ENCODE measurements around the gene RTN4IP1.

The RTN4IP1 gene

GRCh38 chr6:106586815-106587415 is 42.4 kb downstream of the RTN4IP1 start:
- in situ Hi-C loops (cut with MboI; ENCODE audit: low sequenced_read_pairs) = no loop called here

- in situ Hi-C loops (cut with MboI; ENCODE audit: low sequenced_read_pairs) = no loop called here
These were observed 47.8 kb downstream of the RTN4IP1 start for GRCh38 chr6:106581468-106581867.

GRCh38 chr6:106579281-106579680 is 50.0 kb downstream of the RTN4IP1 start:
- in situ Hi-C loops (cut with MboI; ENCODE audit: low sequenced_read_pairs) = no loop called here

GRCh38 chr6:106574741-106575458 is 54.4 kb downstream of the RTN4IP1 start:
- in situ Hi-C loops (cut with MboI; ENCODE audit: low sequenced_read_pairs) = loop anchor here (25.0 kb wide), 2 partner anchors 238 to 412 kb away; partner anchors contain the start of gene ATG5

- in situ Hi-C loops (cut with MboI; ENCODE audit: low sequenced_read_pairs) = loop anchor here (25.0 kb wide), 2 partner anchors 236 to 414 kb away; partner anchors contain the start of gene ATG5
These were observed 56.3 kb downstream of the RTN4IP1 start for GRCh38 chr6:106572875-106573585.

- in situ Hi-C loops (cut with MboI; ENCODE audit: low sequenced_read_pairs) = loop anchor here (25.0 kb wide), 2 partner anchors 235 to 415 kb away; partner anchors contain the start of gene ATG5
These were observed 56.9 kb downstream of the RTN4IP1 start for GRCh38 chr6:106572436-106572835.

- in situ Hi-C loops (cut with MboI; ENCODE audit: low sequenced_read_pairs) = loop anchor here (5.0 to 25.0 kb wide), 3 partner anchors 122 to 418 kb away; partner anchors contain the start of gene ATG5
These were observed 59.9 kb downstream of the RTN4IP1 start for GRCh38 chr6:106569428-106569827.

- in situ Hi-C loops (cut with MboI; ENCODE audit: low sequenced_read_pairs) = loop anchor here (5.0 to 25.0 kb wide), 3 partner anchors 121 to 419 kb away; partner anchors contain the start of gene ATG5
These were observed 60.8 kb downstream of the RTN4IP1 start for GRCh38 chr6:106568530-106568929.

- in situ Hi-C loops (cut with MboI; ENCODE audit: low sequenced_read_pairs) = loop anchor here (25.0 kb wide), 2 partner anchors 227 to 423 kb away; partner anchors contain the start of gene ATG5
These were observed 64.8 kb downstream of the RTN4IP1 start for GRCh38 chr6:106564476-106564875.

- in situ Hi-C loops (cut with MboI; ENCODE audit: low sequenced_read_pairs) = loop anchor here (25.0 kb wide), 2 partner anchors 226 to 424 kb away; partner anchors contain the start of gene ATG5
These were observed 65.7 kb downstream of the RTN4IP1 start for GRCh38 chr6:106563614-106564013.

GRCh38 chr6:106561686-106562405 is 67.5 kb downstream of the RTN4IP1 start:
- in situ Hi-C loops (cut with MboI; ENCODE audit: low sequenced_read_pairs) = loop anchor here (25.0 kb wide), 2 partner anchors 225 to 425 kb away; partner anchors contain the start of gene ATG5

- in situ Hi-C loops (cut with MboI; ENCODE audit: low sequenced_read_pairs) = loop anchor here (25.0 kb wide), 2 partner anchors 224 to 426 kb away; partner anchors contain the start of gene ATG5
These were observed 68.2 kb downstream of the RTN4IP1 start for GRCh38 chr6:106560996-106561685.

- in situ Hi-C loops (cut with MboI; ENCODE audit: low sequenced_read_pairs) = loop anchor here (25.0 kb wide), 2 partner anchors 222 to 428 kb away; partner anchors contain the start of gene ATG5
These were observed 69.6 kb downstream of the RTN4IP1 start for GRCh38 chr6:106559659-106560058.

GRCh38 chr6:106558364-106558763 is 70.9 kb downstream of the RTN4IP1 start:
- in situ Hi-C loops (cut with MboI; ENCODE audit: low sequenced_read_pairs) = loop anchor here (25.0 kb wide), 2 partner anchors 221 to 429 kb away; partner anchors contain the start of gene ATG5

- in situ Hi-C loops (cut with MboI; ENCODE audit: low sequenced_read_pairs) = loop anchor here (25.0 kb wide), 2 partner anchors 221 to 429 kb away; partner anchors contain the start of gene ATG5
These were observed 71.5 kb downstream of the RTN4IP1 start for GRCh38 chr6:106557837-106558236.

GRCh38 chr6:106556368-106556960 is 72.8 kb downstream of the RTN4IP1 start:
- in situ Hi-C loops (cut with MboI; ENCODE audit: low sequenced_read_pairs) = loop anchor here (25.0 kb wide), 2 partner anchors 219 to 431 kb away; partner anchors contain the start of gene ATG5

GRCh38 chr6:106555767-106556166 is 73.5 kb downstream of the RTN4IP1 start:
- in situ Hi-C loops (cut with MboI; ENCODE audit: low sequenced_read_pairs) = loop anchor here (25.0 kb wide), 2 partner anchors 218 to 432 kb away; partner anchors contain the start of gene ATG5

GRCh38 chr6:106553440-106553839 is 75.9 kb downstream of the RTN4IP1 start:
- in situ Hi-C loops (cut with MboI; ENCODE audit: low sequenced_read_pairs) = loop anchor here (25.0 kb wide), 2 partner anchors 216 to 434 kb away; partner anchors contain the start of gene ATG5

- in situ Hi-C loops (cut with MboI; ENCODE audit: low sequenced_read_pairs) = loop anchor here (25.0 kb wide), 2 partner anchors 214 to 436 kb away; partner anchors contain the start of gene ATG5
These were observed 78.1 kb downstream of the RTN4IP1 start for GRCh38 chr6:106551155-106551554.

Data from HL-60/S4 (cell line).